Activated CD4-positive, alpha-beta T cell treated with anti-CD3 and anti-CD28 coated beads, Interleukin-2, amount 10 ng/mL, durations not matched to agents 7 days and 5 days (primary cell): ENCODE measurements around the gene CDSN. TPM values are rescaled to one million over a fixed set of nuclear protein-coding genes. Genes with fewer than 3 reads are reported as not detected.

Source experiments
- CTCF ChIA-PET: fragments of 350-600 bp; sonication (Branson Sonifier 250); formaldehyde crosslinking; loops from one replicate; lab custom pipeline; 2021; ENCODE audit warnings: antibody characterized with exemption; lab: Charles Lee
- POLR2A ChIA-PET: fragments of 350-600 bp; sonication (Branson Sonifier 250); formaldehyde crosslinking; loops from one replicate; lab custom pipeline; 2021; ENCODE audit warnings: antibody characterized with exemption; lab: Charles Lee
- DNase-seq: peaks from one replicate; pipeline ENCODE4 v3.0.0-alpha.2; 2020
- H3K27ac Mint-ChIP-seq: one replicate; pipeline ENCODE4 v1.8.0; 2021; ENCODE audit warnings: mild to moderate bottlenecking, moderate library complexity, mixed read lengths
- H3K27me3 Mint-ChIP-seq: one replicate; pipeline ENCODE4 v1.8.0; 2021; ENCODE audit warnings: mixed read lengths
- H3K36me3 Mint-ChIP-seq: one replicate; pipeline ENCODE4 v1.8.0; 2021; ENCODE audit warnings: low read depth, mixed read lengths
- H3K4me1 Mint-ChIP-seq: one replicate; pipeline ENCODE4 v1.8.0; 2021; ENCODE audit warnings: mixed read lengths
- H3K4me3 Mint-ChIP-seq: one replicate; pipeline ENCODE4 v1.8.0; 2021; ENCODE audit warnings: mild to moderate bottlenecking, moderate library complexity, mixed read lengths
- H3K9me3 Mint-ChIP-seq: one replicate; pipeline ENCODE4 v1.8.0; 2021; ENCODE audit warnings: mixed read lengths
- total RNA-seq, 2 experiments: library from RNA; stranded (reverse); gene quantifications; one replicate each; pipeline ENCODE4 v1.2.3, GENCODE V29; 2021

CDSN gene
- total RNA-seq, 2 experiments from 2014 or later = not detected

- Mint-ChIP-seq H3K4me3 (no peak overlapping the region), H3K36me3 (no peaks in the 10 kb centered on the region), H3K4me1 (no peaks in the 10 kb centered on the region), H3K9me3 (no peaks in the 10 kb centered on the region), H3K27me3 (peaks cover 2% of the 10 kb centered on the region), H3K27ac (no peak overlapping the region)
- ChIA-PET CTCF (interaction anchor here (1.1 to 1.3 kb wide), 2 partner anchors 15 to 42 kb away, joined by 3 read pairs; partner anchors contain the start of gene PSORS1C2), POLR2A (no interaction called here)
- no peak for DNase-seq
Measured at GRCh38 chr6:31122791-31123706, 2.8 kb upstream of the CDSN start.

- POLR2A ChIA-PET = no interaction called here
- Mint-ChIP-seq H3K4me3 (no peak overlapping the region), H3K9me3 (no peaks in the 10 kb centered on the region), H3K4me1 (no peaks in the 10 kb centered on the region), H3K36me3 (no peaks in the 10 kb centered on the region), H3K27me3 (peaks cover 2% of the 10 kb centered on the region), H3K27ac (no peak overlapping the region)
- no peak for DNase-seq
- CTCF ChIA-PET = interaction anchor here (0.9 to 1.8 kb wide), 2 partner anchors 17 to 75 kb away, joined by 3 to 4 read pairs; no protein-coding TSS in a partner anchor
Measured at GRCh38 chr6:31121131-31121790, 1.0 kb upstream of the CDSN start.

GRCh38 chr6:31118178-31118577 lies 2.1 kb downstream of the CDSN start:
- Mint-ChIP-seq H3K4me1 (no peaks in the 10 kb centered on the region), H3K27ac (no peak overlapping the region), H3K36me3 (no peaks in the 10 kb centered on the region), H3K9me3 (no peaks in the 10 kb centered on the region), H3K27me3 (peaks cover 7% of the 10 kb centered on the region), H3K4me3 (no peak overlapping the region)
- no peak for DNase-seq
- ChIA-PET POLR2A (no interaction called here), CTCF (interaction anchor here (1.4 kb wide), 1 partner anchor 31 kb away, joined by 4 read pairs; no protein-coding TSS in a partner anchor)

- Mint-ChIP-seq H3K36me3 (no peaks in the 10 kb centered on the region), H3K4me1 (no peaks in the 10 kb centered on the region), H3K27me3 (peaks cover 7% of the 10 kb centered on the region), H3K27ac (no peak overlapping the region), H3K9me3 (no peaks in the 10 kb centered on the region), H3K4me3 (no peak overlapping the region)
- CTCF ChIA-PET = interaction anchor here (0.9 to 1.6 kb wide), 4 partner anchors 10 to 30 kb away, joined by 3 to 5 read pairs (median 4); no protein-coding TSS in a partner anchor
- POLR2A ChIA-PET = no interaction called here
- DNase-seq = no peak
Measured at GRCh38 chr6:31116661-31117385, 3.4 kb downstream of the CDSN start.

- Mint-ChIP-seq H3K4me3 (no peak overlapping the region), H3K36me3 (no peaks in the 10 kb centered on the region), H3K27ac (no peak overlapping the region), H3K4me1 (no peaks in the 10 kb centered on the region), H3K9me3 (no peaks in the 10 kb centered on the region), H3K27me3 (peaks cover 7% of the 10 kb centered on the region)
- POLR2A ChIA-PET = no interaction called here
- CTCF ChIA-PET = interaction anchor here (0.9 to 1.6 kb wide), 4 partner anchors 11 to 30 kb away, joined by 3 to 5 read pairs (median 4); no protein-coding TSS in a partner anchor
- DNase-seq = no peak
Measured at GRCh38 chr6:31115941-31116560, 4.2 kb downstream of the CDSN start.

GRCh38 chr6:31114970-31115849 lies 5.0 kb downstream of the CDSN start:
- Mint-ChIP-seq H3K4me3 (no peak overlapping the region), H3K27me3 (peaks cover 11% of the 10 kb centered on the region), H3K4me1 (no peaks in the 10 kb centered on the region), H3K9me3 (no peaks in the 10 kb centered on the region), H3K36me3 (no peaks in the 10 kb centered on the region), H3K27ac (no peak overlapping the region)
- ChIA-PET POLR2A (no interaction called here), CTCF (interaction anchor here (1.5 kb wide), 1 partner anchor 26 kb away, joined by 5 read pairs; no protein-coding TSS in a partner anchor)
- no peak for DNase-seq

GRCh38 chr6:31114541-31114878 lies 5.7 kb downstream of the CDSN start, which contains the start of gene PSORS1C1:
Gene PSORS1C1 (plus strand): TSS chr6:31114800. CDS start chr6:31129633, 14,833 bp downstream.
- H3K4me3 Mint-ChIP-seq = no peak within 1 kb of the TSS
- H3K9me3 Mint-ChIP-seq = no peaks in the 10 kb centered on the region
- CTCF ChIA-PET = interaction anchor here (1.5 kb wide), 1 partner anchor 26 kb away, joined by 5 read pairs; no protein-coding TSS in a partner anchor
- H3K36me3 Mint-ChIP-seq = no peaks in the 10 kb centered on the region
- POLR2A ChIA-PET = no interaction called here
- H3K27ac Mint-ChIP-seq = no peak within 1 kb of the TSS
- DNase-seq = no peak
- peaks cover 16% of the 10 kb centered on the region for H3K27me3 Mint-ChIP-seq
- H3K4me1 Mint-ChIP-seq = no peaks in the 10 kb centered on the region

GRCh38 chr6:31113861-31114540 lies 6.2 kb downstream of the CDSN start:
- no peak for DNase-seq
- H3K9me3 Mint-ChIP-seq = no peaks in the 10 kb centered on the region
- H3K4me3 Mint-ChIP-seq = no peak overlapping the region
- no peaks in the 10 kb centered on the region for H3K4me1 Mint-ChIP-seq
- ChIA-PET POLR2A (interaction anchor here (0.6 kb wide), 1 partner anchor 33 kb away, joined by 3 read pairs; no protein-coding TSS in a partner anchor), CTCF (interaction anchor here (1.5 kb wide), 1 partner anchor 27 kb away, joined by 5 read pairs; no protein-coding TSS in a partner anchor)
- no peak overlapping the region for H3K27ac Mint-ChIP-seq
- H3K36me3 Mint-ChIP-seq = no peaks in the 10 kb centered on the region
- peaks cover 17% of the 10 kb centered on the region for H3K27me3 Mint-ChIP-seq

- DNase-seq = no peak
- H3K4me1 Mint-ChIP-seq = no peaks in the 10 kb centered on the region
- ChIA-PET POLR2A (no interaction called here), CTCF (interaction anchor here (0.7 to 1.9 kb wide), 3 partner anchors 10 to 198 kb away, joined by 3 to 4 read pairs (median 4); no protein-coding TSS in a partner anchor)
- no peaks in the 10 kb centered on the region for H3K36me3 Mint-ChIP-seq
- peaks cover 15% of the 10 kb centered on the region for H3K27me3 Mint-ChIP-seq
- H3K4me3 Mint-ChIP-seq = no peak within 1 kb of the TSS
- H3K9me3 Mint-ChIP-seq = no peaks in the 10 kb centered on the region
- H3K27ac Mint-ChIP-seq = no peak within 1 kb of the TSS
Measured at GRCh38 chr6:31112478-31112877, 7.8 kb downstream of the CDSN start, which contains the start of gene C6orf15. Gene C6orf15 (minus strand): TSS chr6:31112575. CDS start chr6:31112555, 20 bp downstream.

GRCh38 chr6:31111712-31112111 lies 8.5 kb downstream of the CDSN start:
- CTCF ChIA-PET = interaction anchor here (1.3 to 1.9 kb wide), 2 partner anchors 9 to 20 kb away, joined by 4 read pairs; no protein-coding TSS in a partner anchor

More at GRCh38 chr6:31111712-31112111, 8.5 kb downstream of the CDSN start:
- Mint-ChIP-seq H3K27ac (no peak overlapping the region), H3K9me3 (no peaks in the 10 kb centered on the region), H3K4me1 (no peaks in the 10 kb centered on the region), H3K36me3 (no peaks in the 10 kb centered on the region), H3K27me3 (peaks cover 15% of the 10 kb centered on the region), H3K4me3 (no peak overlapping the region)
- POLR2A ChIA-PET = no interaction called here
- DNase-seq = no peak
